SK-N-SH treated with all-trans-retinoic acid at 6 μM for 48 hours (cell line): ENCODE data around the gene ENTPD2.

Source experiments
- RARB ChIP-seq: fragments of 250-450 bp; sonication (Bioruptor Pico); IDR thresholded peaks from 2 replicates; pipeline ENCODE4 v1.8.0; 2021; ENCODE audit warnings: mild to moderate bottlenecking, moderate library complexity
- ZFP30 ChIP-seq: fragments of 450-650 bp; formaldehyde crosslinking; IDR thresholded peaks from 2 replicates; pipeline ENCODE4 v1.5.0; 2022; ENCODE audit warnings: mild to moderate bottlenecking, moderate library complexity
- TF ChIP-seq, protein P1 (sequence below): fragments of 250-450 bp; sonication (Bioruptor Pico); IDR thresholded peaks from 2 replicates; pipeline ENCODE4 v1.8.0; 2020; ENCODE audit warnings: mild to moderate bottlenecking, moderate library complexity, borderline replicate concordance
- TF ChIP-seq, protein P2 (sequence below): fragments of 250-450 bp; sonication (Bioruptor Pico); IDR thresholded peaks from 2 replicates; pipeline ENCODE4 v1.5.1; 2020; ENCODE audit warnings: low read depth, mild to moderate bottlenecking, moderate library complexity

DNA sequence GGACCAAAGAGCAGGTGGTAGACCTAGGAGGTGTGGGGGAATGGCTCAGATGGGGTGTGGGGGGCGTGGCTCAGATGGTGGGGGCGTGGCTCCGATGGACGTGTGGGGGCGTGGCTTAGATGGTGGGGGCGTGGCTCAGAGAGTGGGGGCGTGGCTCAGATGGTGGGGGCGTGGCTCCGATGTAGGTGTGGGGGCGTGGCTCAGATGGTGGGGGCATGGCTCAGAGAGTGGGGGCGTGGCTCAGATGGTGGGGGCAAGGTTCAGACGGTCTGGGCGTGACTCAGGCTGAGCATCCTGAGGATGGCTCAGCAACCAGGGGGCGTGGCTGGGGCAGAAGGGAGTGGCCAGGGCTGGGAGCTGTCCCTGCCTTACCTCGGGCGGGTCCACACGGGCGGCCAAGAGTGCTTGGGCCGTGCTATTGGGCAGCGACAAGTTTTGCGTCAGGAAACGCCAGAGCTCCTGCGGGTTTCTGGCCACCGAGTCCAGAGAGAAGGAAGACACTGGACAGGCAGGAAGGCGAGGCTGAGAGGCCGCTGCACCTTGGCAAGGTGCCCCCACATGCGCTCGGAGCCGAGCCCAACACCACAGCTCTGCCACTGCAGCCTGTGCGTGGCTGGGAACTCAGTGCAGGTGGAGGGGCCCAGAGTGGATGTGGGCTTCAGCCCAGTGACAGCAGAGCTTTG is 31.7 kb downstream of the ENTPD2 start:
- TF ChIP-seq RARB (CRISPR knock-in tag) (no peak), ZFP30 (CRISPR knock-in tag) (no peak)
- TF ChIP-seq, protein P1, sequence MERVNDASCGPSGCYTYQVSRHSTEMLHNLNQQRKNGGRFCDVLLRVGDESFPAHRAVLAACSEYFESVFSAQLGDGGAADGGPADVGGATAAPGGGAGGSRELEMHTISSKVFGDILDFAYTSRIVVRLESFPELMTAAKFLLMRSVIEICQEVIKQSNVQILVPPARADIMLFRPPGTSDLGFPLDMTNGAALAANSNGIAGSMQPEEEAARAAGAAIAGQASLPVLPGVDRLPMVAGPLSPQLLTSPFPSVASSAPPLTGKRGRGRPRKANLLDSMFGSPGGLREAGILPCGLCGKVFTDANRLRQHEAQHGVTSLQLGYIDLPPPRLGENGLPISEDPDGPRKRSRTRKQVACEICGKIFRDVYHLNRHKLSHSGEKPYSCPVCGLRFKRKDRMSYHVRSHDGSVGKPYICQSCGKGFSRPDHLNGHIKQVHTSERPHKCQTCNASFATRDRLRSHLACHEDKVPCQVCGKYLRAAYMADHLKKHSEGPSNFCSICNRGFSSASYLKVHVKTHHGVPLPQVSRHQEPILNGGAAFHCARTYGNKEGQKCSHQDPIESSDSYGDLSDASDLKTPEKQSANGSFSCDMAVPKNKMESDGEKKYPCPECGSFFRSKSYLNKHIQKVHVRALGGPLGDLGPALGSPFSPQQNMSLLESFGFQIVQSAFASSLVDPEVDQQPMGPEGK (CRISPR knock-in tag): no peak
- TF ChIP-seq, protein P2, sequence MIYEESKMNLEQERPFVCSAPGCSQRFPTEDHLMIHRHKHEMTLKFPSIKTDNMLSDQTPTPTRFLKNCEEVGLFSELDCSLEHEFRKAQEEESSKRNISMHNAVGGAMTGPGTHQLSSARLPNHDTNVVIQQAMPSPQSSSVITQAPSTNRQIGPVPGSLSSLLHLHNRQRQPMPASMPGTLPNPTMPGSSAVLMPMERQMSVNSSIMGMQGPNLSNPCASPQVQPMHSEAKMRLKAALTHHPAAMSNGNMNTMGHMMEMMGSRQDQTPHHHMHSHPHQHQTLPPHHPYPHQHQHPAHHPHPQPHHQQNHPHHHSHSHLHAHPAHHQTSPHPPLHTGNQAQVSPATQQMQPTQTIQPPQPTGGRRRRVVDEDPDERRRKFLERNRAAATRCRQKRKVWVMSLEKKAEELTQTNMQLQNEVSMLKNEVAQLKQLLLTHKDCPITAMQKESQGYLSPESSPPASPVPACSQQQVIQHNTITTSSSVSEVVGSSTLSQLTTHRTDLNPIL (CRISPR knock-in tag): no peak
